ENCODE results near the gene AP4S1.

GRCh38 chr14:30993071-30993470, 32.4 kb upstream of the AP4S1 start:
- TF ChIP-seq CTCF (IDR thresholded peaks at IDR 0.05 in 4 of 5, conservative IDR thresholded peaks at IDR 0.05 in 1 of 5) (no peak), POLR2A (IDR thresholded peaks at IDR 0.05) (no peak)
